ENCODE data around the gene FAM174C. TPM values are rescaled to one million over a fixed set of nuclear protein-coding genes. Genes with fewer than 3 reads are reported as not detected.

The FAM174C gene
- polyA plus RNA-seq, 1 of the 3 experiments (the other 2 are of a cell fraction): 78.0 TPM

DNA sequence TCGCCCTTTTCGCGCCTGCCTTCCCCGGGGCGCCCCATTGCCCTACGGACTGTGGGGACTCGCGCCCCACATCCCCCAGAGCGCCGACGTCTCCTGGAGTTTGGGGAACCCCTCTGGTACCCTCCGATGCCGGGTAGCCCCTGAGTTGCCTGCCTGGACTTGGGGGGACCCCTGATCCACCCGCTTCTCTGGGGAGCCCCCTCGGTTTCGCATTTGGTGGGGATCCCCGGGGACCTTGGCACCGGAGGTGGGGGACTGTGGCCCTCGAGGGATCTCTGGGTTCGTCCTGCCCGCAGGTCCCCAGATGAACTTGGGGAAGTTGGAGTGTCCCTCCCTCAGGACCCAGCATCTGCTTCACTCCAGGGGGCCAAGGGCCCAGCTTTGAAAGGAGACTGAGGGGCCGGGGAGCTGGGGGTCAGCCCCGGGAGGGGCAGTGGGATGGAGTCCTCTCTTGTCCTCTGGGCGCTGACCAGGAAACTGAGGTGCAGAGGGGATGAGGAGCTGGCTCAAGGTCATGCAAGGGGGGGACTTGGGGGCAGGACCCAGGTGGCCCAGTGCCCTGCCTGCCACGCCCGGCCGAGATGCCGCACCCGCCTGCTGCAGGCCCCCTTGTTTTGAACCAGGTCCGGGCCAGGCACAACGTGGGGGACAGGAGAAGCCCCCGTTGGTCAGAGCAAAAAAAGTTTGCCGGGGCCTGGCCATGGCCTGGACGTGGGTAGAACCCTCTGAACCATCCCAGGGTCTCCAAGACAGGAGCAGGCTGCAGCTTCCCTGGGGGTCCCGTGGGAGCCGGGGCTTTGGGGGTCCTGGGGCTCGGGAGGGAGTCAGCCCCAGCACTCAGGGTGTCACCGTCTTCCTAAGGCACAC, 11.4 kb downstream of the FAM174C start (continued):
- TF ChIP-seq, protein P1, sequence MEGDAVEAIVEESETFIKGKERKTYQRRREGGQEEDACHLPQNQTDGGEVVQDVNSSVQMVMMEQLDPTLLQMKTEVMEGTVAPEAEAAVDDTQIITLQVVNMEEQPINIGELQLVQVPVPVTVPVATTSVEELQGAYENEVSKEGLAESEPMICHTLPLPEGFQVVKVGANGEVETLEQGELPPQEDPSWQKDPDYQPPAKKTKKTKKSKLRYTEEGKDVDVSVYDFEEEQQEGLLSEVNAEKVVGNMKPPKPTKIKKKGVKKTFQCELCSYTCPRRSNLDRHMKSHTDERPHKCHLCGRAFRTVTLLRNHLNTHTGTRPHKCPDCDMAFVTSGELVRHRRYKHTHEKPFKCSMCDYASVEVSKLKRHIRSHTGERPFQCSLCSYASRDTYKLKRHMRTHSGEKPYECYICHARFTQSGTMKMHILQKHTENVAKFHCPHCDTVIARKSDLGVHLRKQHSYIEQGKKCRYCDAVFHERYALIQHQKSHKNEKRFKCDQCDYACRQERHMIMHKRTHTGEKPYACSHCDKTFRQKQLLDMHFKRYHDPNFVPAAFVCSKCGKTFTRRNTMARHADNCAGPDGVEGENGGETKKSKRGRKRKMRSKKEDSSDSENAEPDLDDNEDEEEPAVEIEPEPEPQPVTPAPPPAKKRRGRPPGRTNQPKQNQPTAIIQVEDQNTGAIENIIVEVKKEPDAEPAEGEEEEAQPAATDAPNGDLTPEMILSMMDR (IDR thresholded peaks at IDR 0.05): no peak
- TF ChIP-seq TAF1 (IDR thresholded peaks at IDR 0.05; ENCODE audit: borderline replicate concordance, low read depth, low read length): no peak

DNA sequence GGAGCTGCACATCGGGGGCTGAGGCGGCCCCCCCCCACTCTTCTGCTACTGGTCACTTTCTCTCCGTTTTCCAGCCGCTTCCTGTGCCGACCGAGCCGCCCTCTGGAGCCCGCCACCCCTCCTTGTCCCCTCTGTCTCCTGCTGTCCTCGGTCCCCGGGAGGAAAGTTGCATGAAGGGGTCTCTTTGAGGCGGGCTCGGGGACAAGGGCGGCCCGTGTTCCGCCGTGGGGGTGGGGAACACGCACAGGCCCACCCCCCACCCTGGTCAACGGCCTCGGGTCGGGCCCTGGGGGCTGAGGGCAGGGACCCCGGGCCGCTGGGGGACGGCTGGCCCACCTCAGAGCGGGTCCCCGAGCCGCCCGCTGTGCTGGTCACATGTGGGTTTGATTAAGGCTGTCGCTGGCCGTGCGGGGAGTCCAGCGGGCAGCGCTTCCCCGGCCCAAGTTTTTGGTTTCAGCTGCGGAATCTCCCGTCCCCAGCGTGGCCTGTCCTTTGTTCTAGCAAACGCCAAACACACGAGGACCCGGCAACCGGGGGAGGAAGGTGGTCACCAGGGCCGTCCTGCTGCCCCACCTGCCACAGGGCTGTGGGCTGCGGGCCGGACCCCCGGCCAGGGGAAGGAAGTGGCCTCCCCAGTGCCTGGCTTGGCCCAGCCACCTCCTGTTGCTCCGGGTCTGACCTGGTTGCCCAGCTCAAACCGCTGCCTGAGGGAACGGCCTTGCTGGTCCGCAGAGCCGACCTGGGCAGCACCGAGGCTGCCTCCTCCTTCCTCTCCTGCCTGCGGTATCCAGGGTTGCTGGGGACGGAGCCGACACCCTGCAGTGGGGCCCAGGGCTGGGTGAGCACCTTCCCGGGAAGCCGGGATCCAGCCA, 12.3 kb downstream of the FAM174C start:
- H3K4me3 ChIP-seq (ENCODE audit: low read depth in 2 of 2, low read length in 1 of 2): peak overlapping the region; percentile 57 to 63; a peak in 3 of 4 replicates
- H3K4me1 ChIP-seq (ENCODE audit: control insufficient read depth in 1 of 2, insufficient read depth in 2 of 2, low read depth in 1 of 2, low read length in 1 of 2): peaks cover 0 to 8% of the 10 kb centered on the region in 2 experiments; a peak in 1 of 4 replicates
- H3K79me2 ChIP-seq (ENCODE audit: insufficient read depth): no peaks in the 10 kb centered on the region
- TF ChIP-seq TCF12 (IDR thresholded peaks at IDR 0.05): peak; percentile 72
- peak; percentile 66; the same call in 1 of the 2 replicates for TF ChIP-seq MXI1 (IDR thresholded peaks at IDR 0.05; ENCODE audit: low read depth, low read length)
- TF ChIP-seq FOXM1 (IDR thresholded peaks at IDR 0.05; ENCODE audit: low read depth): no peak
- H3K27me3 ChIP-seq (ENCODE audit: insufficient read depth): no peaks in the 10 kb centered on the region
- H3F3A ChIP-seq (replicated peaks; ENCODE audit: insufficient read depth): peaks cover 11% of the 10 kb centered on the region
- no peaks in the 10 kb centered on the region for H3K9me2 ChIP-seq
- H3K4me2 ChIP-seq: peak overlapping the region; percentile 75
- H3K27ac ChIP-seq (ENCODE audit: low read depth in 2 of 2, low read length in 1 of 2): peak overlapping the region in 1 of 2 experiments; percentile 74; a peak in 2 of 4 replicates
- H4K20me1 ChIP-seq (ENCODE audit: insufficient read depth): no peaks in the 10 kb centered on the region
- H2AFZ ChIP-seq (ENCODE audit: low read depth): no peak overlapping the region
- ChIA-PET POLR2A (interaction anchor here (1.2 to 2.2 kb wide), 2 partner anchors 18 to 73 kb away, joined by 3 to 10 read pairs; partner anchors contain the start of gene CIRBP), CTCF (interaction anchor here (1.0 to 1.9 kb wide), 7 partner anchors 8 to 385 kb away, joined by 3 to 8 read pairs (median 4); no protein-coding TSS in a partner anchor)
- H3K36me3 ChIP-seq (replicated peaks in 1 of 2; ENCODE audit: control insufficient read depth in 1 of 2, insufficient read depth in 2 of 2, low read length in 1 of 2): no peaks in the 10 kb centered on the region
- DNase-seq: peak; percentile 92
- no peaks in the 10 kb centered on the region for H3K9me3 ChIP-seq
- WGBS (ENCODE audit: low lambda C conversion rate): 23% methylated on average over 28 of the region's 55 CpGs
- no peak overlapping the region for H3K9ac ChIP-seq

- Histone ChIP-seq H3K36me3 (replicated peaks in 1 of 2; ENCODE audit: control insufficient read depth in 1 of 2, insufficient read depth in 2 of 2, low read length in 1 of 2) (no peaks in the 10 kb centered on the region), H3K4me2 (peak overlapping the region; percentile 75; the same call in 1 of the 2 replicates), H3K27ac (ENCODE audit: low read depth in 2 of 2, low read length in 1 of 2) (peak overlapping the region in 1 of 2 experiments; percentile 74; a peak in 2 of 4 replicates), H3K9me3 (no peaks in the 10 kb centered on the region), H3K79me2 (ENCODE audit: insufficient read depth) (no peaks in the 10 kb centered on the region), H3K4me3 (ENCODE audit: low read depth in 2 of 2, low read length in 1 of 2) (peak overlapping the region in 1 of 2 experiments; percentile 57; a peak in 1 of 4 replicates), H3K9me2 (no peaks in the 10 kb centered on the region), H2AFZ (ENCODE audit: low read depth) (no peak overlapping the region), H4K20me1 (ENCODE audit: insufficient read depth) (no peaks in the 10 kb centered on the region), H3K9ac (no peak overlapping the region), H3K4me1 (ENCODE audit: control insufficient read depth in 1 of 2, insufficient read depth in 2 of 2, low read depth in 1 of 2, low read length in 1 of 2) (peaks cover 0 to 8% of the 10 kb centered on the region in 2 experiments; a peak in 1 of 4 replicates), H3K27me3 (ENCODE audit: insufficient read depth) (no peaks in the 10 kb centered on the region), H3F3A (replicated peaks; ENCODE audit: insufficient read depth) (peaks cover 11% of the 10 kb centered on the region)
- ChIA-PET POLR2A (interaction anchor here (2.2 kb wide), 1 partner anchor 19 kb away, joined by 10 read pairs; the partner anchor contains the start of gene CIRBP), CTCF (interaction anchor here (1.0 to 1.9 kb wide), 2 partner anchors 9 to 44 kb away, joined by 4 to 8 read pairs; no protein-coding TSS in a partner anchor)
- DNase-seq: no peak
- WGBS (ENCODE audit: low lambda C conversion rate): 98% methylated on average over 8 of the region's 18 CpGs
- TF ChIP-seq MEF2A (IDR thresholded peaks at IDR 0.05; ENCODE audit: borderline replicate concordance, low read depth) (no peak), ZBTB33 (IDR thresholded peaks at IDR 0.05; ENCODE audit: borderline replicate concordance, low read depth) (no peak), RFX5 (IDR thresholded peaks at IDR 0.05; ENCODE audit: low read length) (no peak), RXRA (IDR thresholded peaks at IDR 0.05; ENCODE audit: borderline replicate concordance, low read depth) (no peak), CHD2 (IDR thresholded peaks at IDR 0.05; ENCODE audit: low read length, partially characterized antibody) (no peak)
These were observed 12.9 kb downstream of the FAM174C start for GRCh38 chr19:1288226-1288612.

Measured in SK-N-SH (cell line).